Loucy (cell line): ENCODE results near the gene PTPMT1.

Source experiments
- CTCF ChIP-seq: fragments of 200-600 bp; sonication (generic); conservative IDR thresholded peaks from 2 replicates; pipeline ENCODE4 v1.5.1; 2014; ENCODE audit warnings: mild to moderate bottlenecking, antibody characterized with exemption, low read length
- EZH2phosphoT487 ChIP-seq: fragments of 200-600 bp; IDR thresholded peaks from 2 replicates; pipeline ENCODE4 v1.6.1; 2018; ENCODE audit warnings: antibody characterized with exemption, mild to moderate bottlenecking, moderate library complexity, borderline replicate concordance

- TF ChIP-seq EZH2phosphoT487 (no peak), CTCF (no peak)
Measured at GRCh38 chr11:47591764-47592163, 26.4 kb downstream of the PTPMT1 start.
